Left ventricle myocardium inferior (tissue), 1 donor: Measurements from ENCODE around the gene MAP3K4. TPM values are rescaled to one million over a fixed set of nuclear protein-coding genes. Genes with fewer than 3 reads are reported as not detected.

ENCODE experiments used
- DNase-seq: peaks from one replicate; pipeline ENCODE4 v3.0.0-alpha.2; 2020
- H3K27ac ChIP-seq: fragments of 200-600 bp; replicated peaks from 2 replicates; pipeline ENCODE4 v1.8.0; 2021
- H3K27me3 ChIP-seq: fragments of 200-600 bp; 2 replicates; pipeline ENCODE4 v1.8.0; 2021; ENCODE audit warnings: low read depth
- H3K36me3 ChIP-seq: fragments of 200-600 bp; 2 replicates; pipeline ENCODE4 v1.8.0; 2021
- H3K4me1 ChIP-seq: fragments of 200-600 bp; 2 replicates; pipeline ENCODE4 v1.8.0; 2021
- H3K4me3 ChIP-seq: fragments of 200-600 bp; 2 replicates; pipeline ENCODE4 v1.8.0; 2021; ENCODE audit warnings: mild to moderate bottlenecking, moderate library complexity
- H3K9me3 ChIP-seq: fragments of 200-600 bp; replicated peaks from 2 replicates; pipeline ENCODE4 v1.8.0; 2021
- intact Hi-C: fragments of 100-400 bp; cut with micrococcal nuclease; formaldehyde crosslinking; loops from one replicate; pipeline ENCODE4 v1.11.0; 2022
- total RNA-seq: library from RNA; stranded (reverse); fragmentation: NEBNext Ultra II Directional; extraction: Animal tissue kit (Norgen Biotek cat#: 25700); gene quantifications from one replicate; pipeline ENCODE4 v1.2.1, GENCODE V29; 2021
- TF ChIP-seq, protein P1 (sequence below): fragments of 200-600 bp; IDR thresholded peaks from 2 replicates; pipeline ENCODE4 v1.8.0; 2021; ENCODE audit warnings: antibody characterized with exemption, mild to moderate bottlenecking, borderline replicate concordance
- donor health status: DM: no; HTN: yes; CAD: no; lungs with severe emphysema.

The MAP3K4 gene
- total RNA-seq, 1 donor from 2014 or later = 37.1 TPM

DNA sequence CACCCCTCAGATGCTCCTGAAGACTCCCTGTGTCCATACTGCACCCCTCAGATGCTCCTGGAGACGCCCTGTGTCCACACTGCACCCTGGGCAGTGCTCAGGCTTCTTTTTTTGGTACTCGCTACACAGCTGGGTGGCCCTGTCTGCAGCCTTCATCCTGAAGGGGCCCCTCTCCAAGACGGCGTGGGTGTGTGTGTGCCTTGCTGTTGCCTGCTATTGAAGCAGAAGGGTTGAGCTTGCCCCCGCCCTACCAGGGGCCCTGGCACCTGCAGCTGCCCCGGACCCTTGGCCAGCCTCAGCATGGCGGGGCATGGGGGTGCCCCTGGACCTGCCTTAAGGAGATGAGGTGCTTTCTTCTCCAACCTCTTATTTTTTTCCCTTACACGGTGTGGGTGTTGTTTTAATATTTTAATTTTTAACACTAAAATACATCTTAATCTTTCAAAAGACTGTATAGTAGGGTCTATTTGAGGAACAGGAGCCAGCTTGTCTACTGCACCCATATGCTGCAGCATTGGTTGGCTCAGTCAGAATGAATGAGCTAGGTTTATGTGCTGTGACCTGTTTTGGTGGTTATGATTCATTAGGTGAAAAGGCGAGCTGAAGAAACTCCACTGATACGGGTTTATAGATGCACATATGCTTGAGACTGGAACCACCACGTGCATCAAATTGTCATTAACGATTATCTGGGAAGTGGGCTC is 146.4 kb downstream of the MAP3K4 start:
- peaks cover 20% of the 10 kb centered on the region for H3K36me3 ChIP-seq
- no peak for DNase-seq
- intact Hi-C loops = no loop called here

DNA sequence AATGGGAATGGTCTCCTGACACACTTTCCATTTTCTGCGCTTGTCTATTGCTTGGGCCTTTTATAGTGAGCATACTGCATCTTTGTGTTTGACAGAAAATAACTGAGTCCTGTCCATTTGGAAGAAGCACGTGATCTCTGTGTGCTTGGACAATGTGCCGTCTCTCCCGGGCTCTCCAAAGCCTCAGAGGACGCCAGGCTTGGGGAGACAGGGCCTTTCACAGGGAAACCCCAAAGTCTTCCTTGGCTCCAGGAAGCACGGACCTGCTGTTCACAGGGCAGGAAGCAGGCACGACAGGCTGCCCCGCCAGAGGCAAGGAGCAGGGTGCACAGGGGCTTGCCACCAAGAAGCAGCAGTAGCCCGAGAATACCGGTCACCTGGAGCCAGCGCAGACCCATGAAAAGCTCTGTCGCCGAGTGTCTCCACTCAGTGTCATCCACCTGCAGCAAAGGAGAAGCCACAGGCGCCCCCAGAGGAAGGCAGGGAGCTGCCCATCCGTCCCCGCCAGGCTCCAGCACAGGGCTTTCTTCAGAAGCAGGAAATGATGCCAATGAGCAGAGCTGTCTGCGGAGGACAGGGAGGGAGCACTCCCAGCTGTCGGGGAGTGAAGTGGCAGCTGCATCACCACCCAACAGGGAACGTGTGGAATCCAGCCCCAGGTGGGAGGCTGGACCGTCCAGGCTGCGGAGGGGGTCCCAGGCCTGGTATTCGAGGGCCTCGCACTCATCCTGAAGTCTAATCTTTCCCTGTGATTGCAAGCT is 147.2 kb downstream of the MAP3K4 start:
- DNase-seq = no peak
- Histone ChIP-seq H3K4me3 (no peak overlapping the region), H3K27me3 (no peaks in the 10 kb centered on the region), H3K4me1 (peaks cover 15% of the 10 kb centered on the region), H3K9me3 (no peaks in the 10 kb centered on the region), H3K36me3 (peaks cover 20% of the 10 kb centered on the region), H3K27ac (no peak overlapping the region)
- intact Hi-C loops = no loop called here
- TF ChIP-seq, protein P1, sequence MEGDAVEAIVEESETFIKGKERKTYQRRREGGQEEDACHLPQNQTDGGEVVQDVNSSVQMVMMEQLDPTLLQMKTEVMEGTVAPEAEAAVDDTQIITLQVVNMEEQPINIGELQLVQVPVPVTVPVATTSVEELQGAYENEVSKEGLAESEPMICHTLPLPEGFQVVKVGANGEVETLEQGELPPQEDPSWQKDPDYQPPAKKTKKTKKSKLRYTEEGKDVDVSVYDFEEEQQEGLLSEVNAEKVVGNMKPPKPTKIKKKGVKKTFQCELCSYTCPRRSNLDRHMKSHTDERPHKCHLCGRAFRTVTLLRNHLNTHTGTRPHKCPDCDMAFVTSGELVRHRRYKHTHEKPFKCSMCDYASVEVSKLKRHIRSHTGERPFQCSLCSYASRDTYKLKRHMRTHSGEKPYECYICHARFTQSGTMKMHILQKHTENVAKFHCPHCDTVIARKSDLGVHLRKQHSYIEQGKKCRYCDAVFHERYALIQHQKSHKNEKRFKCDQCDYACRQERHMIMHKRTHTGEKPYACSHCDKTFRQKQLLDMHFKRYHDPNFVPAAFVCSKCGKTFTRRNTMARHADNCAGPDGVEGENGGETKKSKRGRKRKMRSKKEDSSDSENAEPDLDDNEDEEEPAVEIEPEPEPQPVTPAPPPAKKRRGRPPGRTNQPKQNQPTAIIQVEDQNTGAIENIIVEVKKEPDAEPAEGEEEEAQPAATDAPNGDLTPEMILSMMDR = no peak

More for the DNA sequence above, 146.4 kb downstream of the MAP3K4 start:
- TF ChIP-seq, protein P1 = no peak
- H3K4me3 ChIP-seq = no peak overlapping the region
- H3K4me1 ChIP-seq = peaks cover 22% of the 10 kb centered on the region
- no peak overlapping the region for H3K27ac ChIP-seq
- H3K9me3 ChIP-seq = no peaks in the 10 kb centered on the region
- no peaks in the 10 kb centered on the region for H3K27me3 ChIP-seq

GRCh38 chr6:161139304-161139765 is 147.8 kb downstream of the MAP3K4 start:
- no peak for DNase-seq
- H3K36me3 ChIP-seq = peaks cover 20% of the 10 kb centered on the region

DNA sequence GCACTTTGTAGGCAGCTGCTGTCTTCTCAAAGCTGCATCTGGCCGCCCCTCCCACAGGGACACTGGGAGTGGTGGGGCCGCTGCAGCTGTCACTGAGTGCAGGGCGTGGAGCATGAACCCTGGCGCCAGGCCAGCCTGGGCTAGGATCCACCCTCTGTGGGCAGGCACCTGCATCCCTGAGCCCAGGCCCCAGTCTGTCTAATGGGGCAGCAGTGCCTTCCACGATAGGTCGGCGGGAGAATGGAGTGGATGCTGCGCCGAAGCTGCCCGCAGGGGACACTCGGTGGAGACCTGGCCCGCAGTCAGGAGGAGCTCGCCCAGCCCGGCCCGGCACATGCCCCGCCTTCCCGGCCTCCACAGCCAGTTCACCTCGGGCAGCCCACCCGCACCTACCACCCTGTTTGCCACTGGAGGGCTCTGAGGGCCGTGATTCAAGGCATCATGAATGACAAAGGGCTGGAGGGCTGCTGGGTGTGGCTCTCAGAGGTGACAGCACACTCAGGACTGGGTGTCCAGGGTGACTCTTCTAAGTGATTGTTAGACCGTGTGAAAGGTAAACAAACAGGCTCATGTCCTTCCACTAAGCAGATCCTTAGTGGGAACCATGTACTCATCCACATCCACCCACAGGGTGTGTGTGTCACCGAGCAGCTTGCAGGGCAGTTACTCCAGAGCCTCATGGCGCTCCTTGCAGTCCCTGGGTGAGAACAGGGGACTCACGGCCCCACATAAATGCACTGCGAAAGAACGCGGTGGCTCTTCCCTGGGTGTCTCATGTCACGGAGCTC is 148.4 kb downstream of the MAP3K4 start:
- peak; percentile 41 for DNase-seq
- Histone ChIP-seq H3K9me3 (no peaks in the 10 kb centered on the region), H3K4me1 (peaks cover 6% of the 10 kb centered on the region), H3K27me3 (no peaks in the 10 kb centered on the region), H3K27ac (no peak overlapping the region), H3K4me3 (no peak overlapping the region), H3K36me3 (peaks cover 20% of the 10 kb centered on the region)
- TF ChIP-seq, protein P1 = no peak
- intact Hi-C loops = no loop called here

More at GRCh38 chr6:161139304-161139765, 147.8 kb downstream of the MAP3K4 start:
- H3K27ac ChIP-seq = no peak overlapping the region
- H3K9me3 ChIP-seq = no peaks in the 10 kb centered on the region
- no peaks in the 10 kb centered on the region for H3K27me3 ChIP-seq
- TF ChIP-seq, protein P1 = no peak
- peaks cover 10% of the 10 kb centered on the region for H3K4me1 ChIP-seq
- no peak overlapping the region for H3K4me3 ChIP-seq
- intact Hi-C loops = no loop called here

GRCh38 chr6:161140554-161140875 is 148.9 kb downstream of the MAP3K4 start:
- Histone ChIP-seq H3K9me3 (no peaks in the 10 kb centered on the region), H3K4me1 (peaks cover 6% of the 10 kb centered on the region), H3K36me3 (peaks cover 20% of the 10 kb centered on the region), H3K27ac (no peak overlapping the region), H3K4me3 (no peak overlapping the region), H3K27me3 (no peaks in the 10 kb centered on the region)
- intact Hi-C loops = no loop called here
- TF ChIP-seq, protein P1 = no peak
- no peak for DNase-seq
